ELR (cell line): ENCODE results near the gene DAB2IP.

Experiments
- DNase-seq: peaks from one replicate; pipeline ENCODE4 v3.0.0-alpha.2; 2015; ENCODE audit warnings: low read depth

Gene DAB2IP

GRCh38 chr9:121763561-121764370 is 112.3 kb downstream of the DAB2IP start:
- no peak for DNase-seq

GRCh38 chr9:121764371-121764730 is 112.9 kb downstream of the DAB2IP start:
- DNase-seq, result no peak

- DNase-seq, result peak; percentile 77
Measured at GRCh38 chr9:121765021-121765950, 113.9 kb downstream of the DAB2IP start.

- DNase-seq, result no peak
Measured at GRCh38 chr9:121766081-121766683, 114.7 kb downstream of the DAB2IP start.

- no peak for DNase-seq
Measured at GRCh38 chr9:121767171-121767769, 115.8 kb downstream of the DAB2IP start.

- DNase-seq, result no peak
Measured at GRCh38 chr9:121768416-121769015, 117.1 kb downstream of the DAB2IP start.

GRCh38 chr9:121769939-121770338 is 118.5 kb downstream of the DAB2IP start:
- DNase-seq, result no peak

- DNase-seq, result peak; percentile 79
Measured at GRCh38 chr9:121770415-121771273, 119.2 kb downstream of the DAB2IP start.

GRCh38 chr9:121771418-121771817 is 120.0 kb downstream of the DAB2IP start:
- DNase-seq, result no peak

GRCh38 chr9:121771851-121772599 is 120.6 kb downstream of the DAB2IP start:
- DNase-seq, result no peak

- no peak for DNase-seq
Measured at GRCh38 chr9:121772600-121773285, 121.3 kb downstream of the DAB2IP start.

- DNase-seq, result no peak
Measured at GRCh38 chr9:121773286-121773953, 122.0 kb downstream of the DAB2IP start.

- DNase-seq, result no peak
Measured at GRCh38 chr9:121773954-121774714, 122.7 kb downstream of the DAB2IP start.

- no peak for DNase-seq
Measured at GRCh38 chr9:121774715-121775613, 123.5 kb downstream of the DAB2IP start.

GRCh38 chr9:121776001-121776738 is 124.7 kb downstream of the DAB2IP start:
- no peak for DNase-seq
